ENCODE data around the gene UTS2.
A peak's percentile ranks its signal among the peaks of the same experiment; 100 is the strongest.

Gene UTS2, protein sequence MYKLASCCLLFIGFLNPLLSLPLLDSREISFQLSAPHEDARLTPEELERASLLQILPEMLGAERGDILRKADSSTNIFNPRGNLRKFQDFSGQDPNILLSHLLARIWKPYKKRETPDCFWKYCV

GRCh38 chr1:7852804-7853683, at the start of gene UTS2:
Gene UTS2, minus strand, starts transcription at chr1:7853065. Its CDS starts 62 bp downstream, at chr1:7853003.
- no peak for DNase-seq

DNA sequence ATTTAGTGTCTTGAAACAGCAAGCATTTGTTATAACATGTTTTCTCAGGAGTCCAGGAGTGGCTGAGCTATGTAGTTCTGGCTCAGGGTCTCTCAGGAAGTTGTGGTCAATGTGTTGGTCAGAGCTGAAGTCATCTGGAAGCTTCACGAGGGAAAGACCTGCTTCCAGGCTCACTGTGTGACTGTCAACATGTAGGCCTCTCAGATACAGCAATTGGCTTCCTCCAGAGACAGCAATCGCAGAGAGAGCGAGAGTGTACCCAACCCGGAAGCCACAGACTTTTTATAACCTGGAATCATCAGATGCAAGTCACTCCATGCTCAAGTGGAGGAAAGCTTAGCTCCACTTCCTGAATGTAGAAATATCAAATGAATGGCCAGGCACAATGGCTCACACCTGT, 46.9 kb upstream of the UTS2 start:
- DNase-seq, result peak; percentile 63

DNA sequence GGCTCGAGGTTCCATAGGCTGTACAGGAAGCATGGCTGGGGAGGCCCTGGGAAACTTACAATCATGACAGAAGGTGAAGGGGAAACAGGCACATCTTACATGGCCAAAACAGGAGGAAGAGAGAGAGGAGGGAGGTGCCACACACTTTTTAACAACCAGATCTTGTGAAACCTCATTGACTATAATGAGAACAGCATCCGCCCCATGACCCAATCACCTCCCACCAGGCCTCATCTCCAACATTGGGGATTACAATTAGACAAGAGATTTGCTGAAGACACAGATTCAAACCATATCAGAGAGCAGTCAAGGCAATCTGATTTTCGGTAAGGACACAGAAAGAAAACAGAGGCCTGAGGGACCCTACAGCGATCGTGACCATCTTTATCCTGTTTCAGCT, 46.1 kb upstream of the UTS2 start:
- no peak for DNase-seq

GRCh38 chr1:7896994-7897393, 44.1 kb upstream of the UTS2 start:
- no peak for DNase-seq

DNA sequence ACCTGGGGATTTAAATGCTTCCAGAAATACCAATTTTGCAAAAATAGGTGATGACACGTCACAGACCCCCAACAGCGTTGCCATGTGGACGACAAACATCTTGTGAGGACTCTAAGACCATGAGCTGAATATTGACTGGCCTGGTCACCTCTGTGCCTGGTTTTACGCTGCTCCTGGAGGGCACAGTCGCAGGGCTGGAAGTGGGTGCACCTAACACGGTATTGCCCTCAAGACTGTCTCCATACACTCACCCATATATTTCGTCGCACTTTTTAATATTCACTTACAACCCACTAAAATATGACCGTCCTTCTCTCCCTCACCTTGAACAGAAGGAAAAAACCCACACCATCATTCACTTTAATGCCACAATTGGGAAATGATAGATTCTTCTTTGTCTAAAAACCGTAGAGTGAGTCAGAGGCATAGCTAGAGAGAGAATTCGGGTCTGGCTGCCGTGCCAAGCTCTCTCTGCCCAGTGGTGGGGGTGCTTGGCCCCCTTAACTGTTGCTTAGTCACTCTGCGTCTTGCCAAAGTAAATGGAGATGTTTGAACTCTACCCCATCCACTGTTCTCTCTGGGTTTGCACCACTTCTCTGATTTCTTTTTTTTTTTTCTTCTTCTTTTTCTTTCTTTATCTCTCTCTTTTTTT, 40.8 kb upstream of the UTS2 start:
- DNase-seq, result no peak

DNA sequence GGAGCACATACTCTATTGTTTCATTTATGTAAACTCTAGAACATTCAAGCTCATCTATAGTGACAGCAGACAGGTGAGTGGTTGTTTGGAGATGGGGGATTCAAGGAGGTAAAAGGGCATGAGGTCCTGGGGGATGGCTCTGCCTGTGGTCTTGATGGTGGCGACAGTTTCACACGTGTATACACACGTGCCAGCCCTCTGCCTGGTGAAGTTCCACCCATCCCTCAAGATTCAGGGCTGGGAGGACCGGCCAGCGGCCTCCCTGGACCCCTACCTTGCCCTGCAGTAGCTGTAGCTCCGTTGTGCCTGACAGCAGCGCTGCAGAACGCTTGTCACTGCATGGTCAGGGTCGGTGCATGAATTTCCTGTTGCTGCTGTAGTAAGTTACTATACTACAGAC, 38.9 kb upstream of the UTS2 start:
- DNase-seq, result no peak

- no peak for DNase-seq
These were observed 38.0 kb upstream of the UTS2 start for GRCh38 chr1:7890853-7891252.

DNA sequence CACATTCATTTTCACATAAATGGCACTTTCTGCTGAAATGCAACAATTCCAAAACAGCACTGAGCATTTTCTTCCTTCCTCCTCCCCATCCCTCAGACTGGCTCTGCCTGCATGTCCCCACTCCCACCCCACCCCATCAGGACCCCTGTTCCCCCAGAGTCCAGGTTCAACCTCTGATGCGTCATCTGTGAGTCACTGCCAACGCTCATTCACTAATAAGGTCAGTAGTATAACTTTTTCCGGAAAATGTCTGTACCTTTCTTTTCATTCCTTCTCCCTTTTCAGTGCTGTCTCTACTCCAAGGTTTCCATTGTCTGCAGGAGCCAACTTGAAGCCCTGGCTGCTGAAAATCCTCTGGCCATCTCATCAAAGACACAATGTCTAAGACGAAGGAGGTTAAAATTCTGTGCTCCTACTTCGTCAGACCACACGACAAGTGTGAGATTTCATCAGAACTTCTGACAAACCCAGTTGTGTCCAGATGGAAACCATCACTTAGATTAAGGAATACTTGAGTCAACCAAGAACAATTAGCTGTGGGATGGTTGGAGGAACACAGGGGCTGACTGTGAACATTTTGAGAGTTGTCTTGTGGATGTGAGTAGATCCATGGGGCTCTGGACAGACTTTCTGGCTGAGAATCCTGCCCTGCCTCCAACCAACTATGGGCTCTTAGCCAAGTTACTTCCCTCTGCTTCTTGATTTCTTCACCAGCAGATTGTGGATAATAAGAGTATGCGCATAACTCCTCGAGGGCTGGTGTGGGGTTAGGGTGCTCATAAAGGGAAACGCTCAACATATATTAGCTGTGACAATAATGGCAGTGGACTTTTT, 35.6 kb upstream of the UTS2 start:
- peak; percentile 8 for DNase-seq

DNA sequence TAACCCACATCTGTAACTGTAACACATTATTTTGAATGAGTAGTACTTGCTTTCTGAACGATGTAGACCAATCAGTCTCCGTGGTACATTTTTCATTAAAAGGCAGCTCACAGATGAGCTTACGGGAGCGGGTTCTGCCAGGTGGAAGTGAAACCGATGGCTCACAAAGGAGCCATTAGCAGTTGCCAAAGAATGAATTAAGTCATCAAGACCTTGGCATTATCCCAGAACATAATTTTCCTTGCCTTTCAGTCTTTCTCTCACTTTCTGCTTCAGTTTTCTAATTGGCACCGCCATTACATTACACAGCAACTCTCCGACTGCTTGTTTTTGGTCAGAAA, 33.5 kb upstream of the UTS2 start:
- DNase-seq, result no peak

GRCh38 chr1:7885513-7886404, 32.9 kb upstream of the UTS2 start:
- peak; percentile 45 for DNase-seq

GRCh38 chr1:7884757-7885156, 31.9 kb upstream of the UTS2 start:
- no peak for DNase-seq

GRCh38 chr1:7879228-7879627, 26.4 kb upstream of the UTS2 start:
- DNase-seq, result no peak

DNA sequence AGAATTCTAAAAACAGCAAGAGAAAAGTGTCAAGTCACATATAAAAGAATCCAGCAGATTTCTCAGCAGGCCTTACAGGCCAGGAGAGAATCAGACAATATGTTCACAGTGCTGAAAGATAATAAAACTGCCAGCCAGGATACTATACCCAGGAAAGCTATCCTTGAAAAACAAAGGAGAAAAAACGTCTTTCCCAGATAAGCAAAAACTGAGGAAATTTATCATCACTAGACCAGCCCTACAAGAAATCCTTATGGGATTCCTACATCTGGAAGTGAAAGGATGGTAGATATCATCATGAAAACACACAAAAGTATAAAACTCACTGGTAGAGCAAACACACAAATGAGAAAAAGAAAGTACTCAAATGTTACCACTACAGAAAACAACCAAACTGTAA, 25.2 kb upstream of the UTS2 start:
- no peak for DNase-seq

DNA sequence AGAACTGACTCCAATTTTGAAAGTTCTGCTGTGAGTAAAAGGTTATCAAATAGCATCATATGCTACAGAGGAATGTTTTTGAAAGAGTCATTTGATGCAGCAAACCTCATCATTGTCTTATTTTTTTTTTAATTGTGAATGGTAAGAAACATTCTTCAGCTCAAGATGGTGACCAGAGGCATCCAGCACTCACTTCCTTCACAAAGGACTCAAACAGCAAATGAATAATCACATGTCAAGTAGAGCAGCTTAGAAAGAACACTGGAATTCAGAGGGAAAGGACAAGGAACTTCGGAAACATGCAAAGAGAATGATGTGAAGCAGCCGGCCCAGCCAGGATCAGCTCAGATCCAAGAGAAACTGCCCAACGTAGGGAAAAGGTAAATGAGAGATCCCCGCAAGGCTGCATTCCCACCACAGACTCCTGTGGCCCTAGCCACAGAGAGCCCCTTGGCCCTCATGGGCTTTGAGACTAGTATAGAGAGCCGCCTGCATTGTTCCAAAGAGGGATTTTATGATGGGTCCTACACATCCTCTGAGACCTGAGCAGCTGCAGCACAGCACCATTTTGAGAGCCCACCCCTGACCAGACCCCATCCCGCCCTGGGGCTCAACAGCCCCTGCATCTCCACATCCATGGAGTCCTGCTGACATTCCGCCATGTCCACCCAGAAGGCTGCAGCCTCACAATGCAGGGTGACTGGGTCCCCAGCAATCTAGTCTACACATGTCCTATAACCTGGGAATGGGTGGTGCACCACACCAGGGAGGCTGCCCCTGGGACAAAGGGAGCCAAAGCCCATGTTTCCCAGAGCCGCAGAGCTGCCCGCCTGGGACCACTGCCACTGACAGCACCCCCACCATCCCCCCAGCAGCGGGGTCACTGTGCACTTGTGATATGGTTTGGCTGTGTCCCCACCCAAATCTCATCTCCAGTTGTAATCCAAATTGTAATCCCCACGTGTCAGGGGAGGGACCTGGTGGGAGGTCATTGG, 21.2 kb upstream of the UTS2 start:
- DNase-seq, result no peak

GRCh38 chr1:7871136-7871535, 18.3 kb upstream of the UTS2 start:
- no peak for DNase-seq

DNA sequence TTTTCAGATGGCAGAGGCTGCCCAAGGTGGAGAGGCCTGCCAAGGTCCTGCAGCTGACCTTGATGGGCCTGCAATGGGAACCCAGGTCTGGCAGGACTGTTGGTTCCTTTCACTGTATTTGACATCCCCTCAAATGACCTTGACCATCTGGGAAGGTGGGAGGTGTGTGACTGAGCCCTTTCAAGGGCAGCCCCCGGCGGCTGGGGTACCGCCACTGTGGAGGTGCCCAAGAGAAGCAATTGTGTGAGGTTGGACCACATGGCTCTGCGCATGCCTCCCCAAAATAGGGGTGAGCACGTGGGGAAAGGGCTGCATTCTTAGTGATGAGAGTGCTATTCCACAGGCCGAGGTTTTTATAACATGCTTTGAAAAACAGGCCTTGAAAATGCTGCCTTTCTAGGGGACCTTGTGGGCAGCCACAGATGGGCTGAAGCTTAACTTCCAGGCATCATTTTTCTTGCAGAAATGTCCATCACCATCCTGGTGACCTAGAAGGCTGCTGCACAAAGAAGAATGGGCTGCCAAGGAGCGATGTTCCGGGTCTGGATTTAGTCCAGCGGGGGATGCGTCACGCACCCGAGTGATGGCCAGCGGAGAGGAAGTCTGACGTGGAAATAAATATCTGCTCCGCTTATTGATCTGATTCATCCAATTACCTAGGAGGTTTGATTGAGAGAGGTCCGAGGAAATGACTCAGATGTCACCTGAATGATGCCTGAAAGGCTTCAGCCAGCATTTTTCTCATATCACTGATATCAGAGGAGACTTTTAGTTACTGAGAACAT, 16.5 kb upstream of the UTS2 start:
- no peak for DNase-seq

DNA sequence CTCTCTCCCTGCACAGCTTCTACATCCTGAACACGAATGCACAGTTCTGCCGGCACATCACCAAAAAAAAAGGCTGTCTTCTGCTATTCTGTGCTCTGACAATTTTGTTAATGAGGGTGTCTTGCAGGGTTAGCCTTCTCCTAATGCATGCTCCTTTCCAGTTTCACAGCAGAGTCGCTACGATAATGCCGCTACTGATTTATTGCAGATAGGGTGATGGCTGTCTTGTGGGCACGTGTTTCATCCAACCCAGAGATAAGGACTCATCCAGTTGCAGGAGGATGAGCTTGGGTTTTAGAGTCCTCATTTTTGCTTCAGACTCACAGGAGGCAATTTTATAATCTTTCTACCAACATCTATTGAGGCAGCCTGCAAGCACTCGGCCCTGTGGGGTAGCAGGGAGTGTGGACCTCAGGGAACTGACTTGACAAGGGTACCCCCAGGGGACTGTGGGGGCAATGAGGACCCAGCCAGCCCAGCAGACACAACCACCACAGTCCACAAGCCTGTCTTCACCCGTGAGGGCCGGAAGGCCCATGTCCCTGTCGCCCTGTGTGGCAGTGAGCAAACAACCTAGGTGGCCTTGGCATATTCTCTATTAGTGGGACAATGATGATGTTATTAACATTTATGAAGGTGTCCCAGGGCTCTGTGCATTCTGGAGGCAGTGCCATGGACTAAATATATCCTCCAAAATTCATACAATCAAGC, 15.4 kb upstream of the UTS2 start:
- peak; percentile 69 for DNase-seq

- DNase-seq, result no peak
These were observed 13.1 kb upstream of the UTS2 start for GRCh38 chr1:7865978-7866377.

GRCh38 chr1:7863756-7864328, 11.0 kb upstream of the UTS2 start:
- DNase-seq, result no peak

Data from hematopoietic multipotent progenitor cell treated with erythropoietin and hydrocortisone succinate and interleukin-3 and kit ligand, for 4 days (in vitro differentiated cells).